K562 (cell line): ENCODE data around the gene VWA8. TPM values are rescaled to one million over a fixed set of nuclear protein-coding genes. Genes with fewer than 3 reads are reported as not detected.

Experiments used
- ATAC-seq: fragments of 200-7000 bp; cut with Tn5 transposase; 3 replicates; pipeline ENCODE4 v1.9.1; 2020; ENCODE audit warnings: moderate library complexity
- BruUV-seq: library from RNA; stranded (reverse); fragments of 400-500 nt; replicated peaks from 2 replicates; lab custom pipeline; 2021; lab: Mats Ljungman, UMichigan
- CTCF ChIA-PET: fragments of 300-600 bp; formaldehyde crosslinking; extraction: SDS; loops from one replicate; lab custom pipeline; 2021; ENCODE audit warnings: low intra/inter-chr PET ratio; lab: Yijun Ruan, JAX
- POLR2A ChIA-PET: fragments of 300-600, 350-650 bp; sonication (Branson Sonifier 250); formaldehyde crosslinking; extraction: SDS; loops from one replicate; lab custom pipeline; 2021; ENCODE audit warnings: antibody characterized with exemption, inconsistent platforms; lab: Yijun Ruan, JAX
- DNase-seq, 4 experiments: peaks; one replicate each; pipeline versions ENCODE4 v3.0.0 to v3.0.0-alpha.2; 2011 to 2018; ENCODE audit warnings: low spot score in 3 of 4, mixed read lengths in 3 of 4; ENCODE audit errors: extremely low read depth in 1 of 4
- FAIRE-seq: peaks from 2 replicates; lab custom pipeline; 2011; peaks lifted over from hg19 to GRCh38; lab: Jason Lieb, UNC
- H2AFZ ChIP-seq: 2 replicates; pipeline ENCODE4 v1.6.0; 2011; ENCODE audit warnings: low read depth, low read length, control low read depth, inconsistent platforms
- H3K27ac ChIP-seq: fragments of 200-600 bp; 3 replicates; pipeline ENCODE4 v1.8.0; 2011; ENCODE audit warnings: low read depth, mild to moderate bottlenecking, control low read depth, inconsistent platforms, low read length, moderate library complexity, mixed read lengths; ENCODE audit errors: extremely low read depth
- H3K27me3 ChIP-seq, 2 experiments: fragments of 300-600 bp in 1 of 2; 2 replicates in 1 of 2; 3 replicates in 1 of 2; pipeline versions ENCODE4 v1.6.0 to v1.8.0; 2011; ENCODE audit warnings: inconsistent platforms in 2 of 2, low read length in 2 of 2, mild to moderate bottlenecking in 1 of 2, mixed read lengths in 1 of 2, moderate library complexity in 1 of 2; ENCODE audit not compliant: control insufficient read depth in 2 of 2, insufficient read depth in 2 of 2
- H3K36me3 ChIP-seq: fragments of 300-600 bp; 3 replicates; pipeline ENCODE4 v1.8.0; 2011; ENCODE audit warnings: mild to moderate bottlenecking, low read length, inconsistent platforms; ENCODE audit not compliant: control insufficient read depth, insufficient read depth
- H3K4me1 ChIP-seq, 2 experiments: fragments of 200-600 bp in 1 of 2; replicated peaks in 1 of 2; 2 replicates in 1 of 2; 3 replicates in 1 of 2; pipeline versions ENCODE4 v1.5.1 to v1.8.0; 2011; ENCODE audit warnings: inconsistent platforms in 2 of 2, low read length in 2 of 2, mild to moderate bottlenecking in 1 of 2, mixed read lengths in 1 of 2, moderate library complexity in 1 of 2; ENCODE audit not compliant: control insufficient read depth in 2 of 2, insufficient read depth in 2 of 2
- H3K4me2 ChIP-seq: 2 replicates; pipeline ENCODE4 v1.6.1; 2011; ENCODE audit warnings: low read length, control low read depth, inconsistent platforms, mixed read lengths; ENCODE audit not compliant: insufficient read depth
- H3K4me3 ChIP-seq: fragments of 200-600 bp; sonication (generic), shearing (Covaris generic); 2 replicates; pipeline ENCODE4 v1.5.1; 2016; ENCODE audit warnings: control low read depth, inconsistent platforms
- H3K79me2 ChIP-seq: fragments of 200-600 bp; 3 replicates; pipeline ENCODE4 v1.8.0; 2011; ENCODE audit warnings: low read length, inconsistent platforms; ENCODE audit not compliant: control insufficient read depth, insufficient read depth
- H3K9ac ChIP-seq, 2 experiments: 2 replicates each; pipeline versions ENCODE4 v1.6.0 to v1.6.1; 2011; ENCODE audit warnings: low read depth in 2 of 2, low read length in 2 of 2, control low read depth in 1 of 2, inconsistent platforms in 1 of 2, mild to moderate bottlenecking in 1 of 2, mixed read lengths in 1 of 2; ENCODE audit not compliant: insufficient read depth in 1 of 2
- H3K9me1 ChIP-seq: one replicate; pipeline ENCODE4 v1.6.0; 2011; ENCODE audit warnings: inconsistent platforms, mild to moderate bottlenecking, low read length, moderate library complexity; ENCODE audit not compliant: control insufficient read depth, insufficient read depth
- H3K9me3 ChIP-seq: replicated peaks from 2 replicates; pipeline ENCODE4 v1.5.1; 2011; ENCODE audit warnings: low read depth, low read length, inconsistent platforms; ENCODE audit not compliant: control insufficient read depth, insufficient read depth
- H4K20me1 ChIP-seq: replicated peaks from 2 replicates; pipeline ENCODE4 v1.6.1; 2011; ENCODE audit warnings: low read length, inconsistent platforms, mixed read lengths; ENCODE audit not compliant: control insufficient read depth, insufficient read depth
- ATF3 ChIP-seq, 2 experiments: fragments of 450-650 bp in 1 of 2; sonication (generic) in 1 of 2; formaldehyde crosslinking in 1 of 2; IDR thresholded peaks in 1 of 2; conservative IDR thresholded peaks in 1 of 2; 2 replicates each; pipeline versions ENCODE4 v1.6.1 to v1.8.1; 2016 to 2023; ENCODE audit warnings: mild to moderate bottlenecking in 2 of 2, moderate library complexity in 2 of 2, inconsistent platforms in 1 of 2, missing genetic modification reagents in 1 of 2
- E2F6 ChIP-seq, 2 experiments: IDR thresholded peaks; 2 replicates each; pipeline ENCODE4 v1.6.1; 2011; ENCODE audit warnings: borderline replicate concordance in 1 of 2, control low read depth in 1 of 2, low read depth in 1 of 2, low read length in 1 of 2, mild to moderate bottlenecking in 1 of 2, mixed read lengths in 1 of 2, moderate library complexity in 1 of 2; ENCODE audit not compliant: insufficient read depth in 1 of 2, insufficient read length in 1 of 2, poor library complexity in 1 of 2, severe bottlenecking in 1 of 2; ENCODE audit errors: extremely low read depth in 1 of 2
- HDAC2 ChIP-seq: fragments of 450-650 bp; IDR thresholded peaks from 2 replicates; pipeline ENCODE4 v1.6.1; 2016; ENCODE audit warnings: mild to moderate bottlenecking
- ZC3H11A ChIP-seq: IDR thresholded peaks from 2 replicates; pipeline ENCODE4 v1.6.1; 2012; ENCODE audit warnings: low read depth, low read length, improper control_type of control experiment
- ZNF175 ChIP-seq: fragments of 200-800 bp; sonication (Bioruptor generic); IDR thresholded peaks from 2 replicates; pipeline ENCODE4 v1.6.1; 2016; ENCODE audit warnings: low read depth, mild to moderate bottlenecking, missing genetic modification characterization, missing compliant biosample characterization
- WGBS: fragments of 100-300 bp; shearing (Covaris generic); methylation state at CpG from one replicate; pipeline ENCODE4 v1.1.6; 2016; ENCODE audit warnings: low coverage, mixed read lengths; ENCODE audit not compliant: insufficient coverage; ENCODE audit errors: missing lambda C conversion rate; 5-methylcytosine and 5-hydroxymethylcytosine counted together
- in situ Hi-C: fragments of 300-500 bp; cut with MboI; formaldehyde crosslinking; loops from 4 replicates; pipeline ENCODE4 v1.15.0; 2018; ENCODE audit warnings: inconsistent platforms, mixed read lengths
- intact Hi-C: fragments of 100-400 bp; cut with micrococcal nuclease; formaldehyde crosslinking; loops from 2 replicates; pipeline ENCODE4 v1.14.2; 2022
- polyA plus RNA-seq, 8 experiments: library from polyadenylated mRNA; depleted of rRNA in 4 of 8; stranded (reverse) in 5 of 8; unstranded in 3 of 8; fragments of >200 nt; fragmentation: Nextera tagmentation in 2 of 8; fragmentation: Illumina TruSeq in 1 of 8; extraction: Ambion mirVana in 2 of 8; extraction: Trizol in 1 of 8; gene quantifications; 2 replicates each; pipeline versions ENCODE4 v1.2.1 to v1.2.3, GENCODE V29; 2011 to 2014; ENCODE audit warnings: inconsistent platforms in 1 of 8, missing spikeins in 1 of 8
- total RNA-seq, 7 experiments: library from RNA; depleted of rRNA in 6 of 7; stranded (reverse); fragments of >200 nt in 6 of 7; fragmentation: Illumina TruSeq in 2 of 7; extraction: Trizol in 2 of 7; gene quantifications; 2 replicates each; pipeline versions ENCODE4 v1.2.1 to v1.2.3, GENCODE V29; 2011 to 2021; ENCODE audit warnings: low replicate concordance in 1 of 7

The VWA8 gene
- total and polyA plus RNA-seq, 9 of the 15 experiments (the other 6 are each of a cell fraction or from before 2014, with no cell fraction given): 2.1 to 18.5 (median 13.3) TPM

DNA sequence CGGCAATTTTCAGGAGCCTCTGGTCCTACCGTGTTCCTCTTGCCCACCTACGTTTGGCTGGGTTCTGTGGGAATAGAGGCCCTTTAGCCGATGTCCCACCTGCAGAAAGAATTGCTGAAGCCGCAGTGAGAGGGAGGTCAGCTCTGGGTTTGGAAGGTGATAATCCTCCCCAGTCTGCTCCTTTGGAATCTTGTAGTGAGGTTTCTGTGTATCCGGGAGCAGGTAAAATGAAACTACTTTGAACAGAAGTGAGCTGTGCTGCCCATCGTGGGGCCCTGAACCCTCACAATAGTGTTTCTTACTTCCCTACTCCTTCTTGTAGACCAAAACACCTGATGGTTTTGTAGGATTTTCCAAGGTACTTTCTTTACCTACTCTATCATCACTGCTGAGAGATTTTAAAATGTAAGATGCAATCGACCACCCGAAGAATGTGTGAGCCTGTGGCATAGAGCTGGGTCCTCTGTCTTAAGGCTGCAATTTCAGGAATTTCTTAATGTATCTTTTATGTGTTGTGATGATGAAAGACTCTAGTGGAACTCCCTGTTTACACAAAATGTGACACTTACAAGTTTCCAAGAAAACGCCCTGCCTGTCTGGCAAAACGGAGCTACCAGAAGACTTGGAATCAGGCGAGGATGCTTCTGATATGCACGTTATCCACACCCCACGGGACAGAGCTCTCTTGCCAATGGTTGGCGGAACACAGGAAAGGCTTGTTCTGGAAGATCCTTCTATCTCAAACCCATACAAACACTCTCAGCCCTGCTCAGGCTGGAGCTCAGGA is 427.4 kb downstream of the VWA8 start (continued):
- TF ChIP-seq ZNF175 (CRISPR knock-in tag) (no peak), ATF3 (IDR thresholded peaks at IDR 0.05) (no peak), ATF3 (CRISPR knock-in tag; conservative IDR thresholded peaks at IDR 0.05) (no peak), E2F6 (IDR thresholded peaks at IDR 0.05; ENCODE audit: borderline replicate concordance in 1 of 2, extremely low read depth in 1 of 2, insufficient read depth in 1 of 2, insufficient read length in 1 of 2, low read depth in 1 of 2, low read length in 1 of 2, poor library complexity in 1 of 2, severe bottlenecking in 1 of 2) (no peak)

DNA sequence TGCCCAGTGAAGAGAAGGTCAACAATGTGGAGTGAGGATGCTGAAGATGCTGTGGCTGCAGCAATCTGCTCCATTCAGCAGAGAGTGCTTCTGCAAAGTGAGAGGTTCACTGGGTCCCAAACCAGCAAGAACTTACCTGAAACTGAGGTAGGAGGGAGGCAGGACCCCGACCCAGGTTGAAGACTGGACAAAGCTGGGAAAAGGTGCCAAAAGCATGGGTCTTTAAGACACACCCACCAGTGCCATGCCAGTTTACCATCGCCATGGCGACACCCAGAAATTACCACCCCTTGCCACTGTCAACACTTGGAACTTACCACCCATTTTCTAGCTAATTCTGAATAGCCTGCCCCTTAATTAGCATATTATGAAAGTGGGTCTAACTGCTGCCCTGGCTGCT is 432.9 kb downstream of the VWA8 start:
- ATAC-seq (no peak), DNase-seq (no peak), FAIRE-seq (no peak)
- ChIA-PET CTCF (no interaction called here), POLR2A (no interaction called here)
- 0 out of 5 replicates have a peak, but pooled peaks cover 0 to 2% of the 10 kb centered on the region in 2 experiments for H3K4me1 ChIP-seq
- no peak overlapping the region for H3K27ac ChIP-seq
- no peaks in the 10 kb centered on the region for H3K27me3 ChIP-seq
- BruUV-seq: no TSS peak
- TF ChIP-seq HDAC2: no peak
- TF ChIP-seq ZC3H11A: no peak
- H3K79me2 ChIP-seq: no peaks in the 10 kb centered on the region
- H3K4me2 ChIP-seq: no peak overlapping the region
- 0% methylated on average over 3 of the region's 3 CpGs for WGBS
- no peaks in the 10 kb centered on the region for H4K20me1 ChIP-seq
- H2AFZ ChIP-seq: no peak overlapping the region
- intact Hi-C loops: no loop called here
- no peaks in the 10 kb centered on the region for H3K9me1 ChIP-seq
- no peak overlapping the region for H3K4me3 ChIP-seq
- no peaks in the 10 kb centered on the region for H3K36me3 ChIP-seq
- no peaks in the 10 kb centered on the region for H3K9me3 ChIP-seq
- in situ Hi-C loops: no loop called here
- no peak overlapping the region for H3K9ac ChIP-seq
